ENCODE data around the gene BMPR1B.

Gene BMPR1B

GRCh38 chr4:94732358-94732698 lies 25.4 kb upstream of the BMPR1B start (continued):
- TF ChIP-seq ZNF391 (tag by site-specific recombination; IDR thresholded peaks at IDR 0.05; ENCODE audit: borderline replicate concordance, low read depth) (no peak), ZNF664 (tag by site-specific recombination; IDR thresholded peaks at IDR 0.05) (no peak)

GRCh38 chr4:94739741-94740140 lies 18.0 kb upstream of the BMPR1B start:
- CTCF ChIA-PET, result no interaction called here
- peaks cover 8% of the 10 kb centered on the region for H3K4me1 ChIP-seq (ENCODE audit: control insufficient read depth, insufficient read depth, low read length)
- H3K36me3 ChIP-seq (ENCODE audit: control insufficient read depth in 2 of 2, insufficient read depth in 1 of 2, low read length in 2 of 2), result no peaks in the 10 kb centered on the region
- H3K4me3 ChIP-seq (ENCODE audit: low read depth, low read length), result no peak overlapping the region
- no peak overlapping the region for H3K27ac ChIP-seq (ENCODE audit: extremely low read depth, low read depth, low read length)
- TF ChIP-seq ZNF214 (tag by site-specific recombination; IDR thresholded peaks at IDR 0.05; ENCODE audit: borderline replicate concordance) (no peak), ZNF133 (tag by site-specific recombination; IDR thresholded peaks at IDR 0.05) (no peak), ZNF624 (tag by site-specific recombination; IDR thresholded peaks at IDR 0.05) (no peak), ZNF37A (tag by site-specific recombination; IDR thresholded peaks at IDR 0.05) (no peak), ZNF416 (tag by site-specific recombination; IDR thresholded peaks at IDR 0.05) (no peak), ZNF792 (tag by site-specific recombination; IDR thresholded peaks at IDR 0.05) (no peak), ZNF26 (tag by site-specific recombination; IDR thresholded peaks at IDR 0.05) (no peak), ZNF513 (tag by site-specific recombination; IDR thresholded peaks at IDR 0.05) (no peak), PATZ1 (tag by site-specific recombination; IDR thresholded peaks at IDR 0.05) (no peak), MYNN (tag by site-specific recombination; IDR thresholded peaks at IDR 0.05; ENCODE audit: borderline replicate concordance) (no peak), PBX3 (CRISPR knock-in tag; IDR thresholded peaks at IDR 0.05) (no peak), ZFP3 (tag by site-specific recombination; IDR thresholded peaks at IDR 0.05; ENCODE audit: low read depth) (no peak), ZNF629 (tag by site-specific recombination; IDR thresholded peaks at IDR 0.05) (no peak), ZNF670 (tag by site-specific recombination; IDR thresholded peaks at IDR 0.05; ENCODE audit: low read depth) (no peak), BCL11B (tag by site-specific recombination; IDR thresholded peaks at IDR 0.05; ENCODE audit: low read depth) (no peak), GLIS2 (tag by site-specific recombination; IDR thresholded peaks at IDR 0.05) (no peak), ZNF560 (tag by site-specific recombination; IDR thresholded peaks at IDR 0.05; ENCODE audit: borderline replicate concordance) (no peak), REPIN1 (tag by site-specific recombination; IDR thresholded peaks at IDR 0.05; ENCODE audit: low read depth) (no peak)
- TF ChIP-seq, protein P1, sequence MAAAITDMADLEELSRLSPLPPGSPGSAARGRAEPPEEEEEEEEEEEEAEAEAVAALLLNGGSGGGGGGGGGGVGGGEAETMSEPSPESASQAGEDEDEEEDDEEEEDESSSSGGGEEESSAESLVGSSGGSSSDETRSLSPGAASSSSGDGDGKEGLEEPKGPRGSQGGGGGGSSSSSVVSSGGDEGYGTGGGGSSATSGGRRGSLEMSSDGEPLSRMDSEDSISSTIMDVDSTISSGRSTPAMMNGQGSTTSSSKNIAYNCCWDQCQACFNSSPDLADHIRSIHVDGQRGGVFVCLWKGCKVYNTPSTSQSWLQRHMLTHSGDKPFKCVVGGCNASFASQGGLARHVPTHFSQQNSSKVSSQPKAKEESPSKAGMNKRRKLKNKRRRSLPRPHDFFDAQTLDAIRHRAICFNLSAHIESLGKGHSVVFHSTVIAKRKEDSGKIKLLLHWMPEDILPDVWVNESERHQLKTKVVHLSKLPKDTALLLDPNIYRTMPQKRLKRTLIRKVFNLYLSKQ (tag by site-specific recombination; IDR thresholded peaks at IDR 0.05; ENCODE audit: borderline replicate concordance), result no peak
- POLR2A ChIA-PET, result no interaction called here
- no peaks in the 10 kb centered on the region for H3K9me3 ChIP-seq (ENCODE audit: control insufficient read depth, insufficient read depth, low read depth, low read length)

All from HEK293 (cell line).